ENCODE data around the gene TMEM236. TPM values are rescaled to one million over a fixed set of nuclear protein-coding genes. Genes with fewer than 3 reads are reported as not detected.

TMEM236 gene
- total and polyA plus RNA-seq, 9 of the 15 experiments (the other 6 are each of a cell fraction or from before 2014, with no cell fraction given) = 0.04 to 0.13 (median 0.04) TPM; not detected in 4

GRCh38 chr10:17708821-17709220, 43.2 kb upstream of the TMEM236 start:
- Histone ChIP-seq H3K9me3 (replicated peaks; ENCODE audit: control insufficient read depth, insufficient read depth, low read depth, low read length) (no peaks in the 10 kb centered on the region), H4K20me1 (replicated peaks; ENCODE audit: control insufficient read depth, insufficient read depth, low read length) (no peaks in the 10 kb centered on the region), H3K4me1 (replicated peaks in 1 of 2; ENCODE audit: control insufficient read depth in 2 of 2, insufficient read depth in 2 of 2, low read length in 2 of 2) (no peaks in the 10 kb centered on the region), H2AFZ (ENCODE audit: low read depth, low read length) (no peak overlapping the region), H3K27ac (ENCODE audit: extremely low read depth, low read depth, low read length) (no peak overlapping the region), H3K4me3 (no peak overlapping the region), H3K9ac (ENCODE audit: insufficient read depth in 1 of 2, low read depth in 2 of 2, low read length in 2 of 2) (no peak overlapping the region), H3K79me2 (ENCODE audit: control insufficient read depth, insufficient read depth, low read length) (no peaks in the 10 kb centered on the region), H3K27me3 (ENCODE audit: control insufficient read depth in 2 of 2, insufficient read depth in 2 of 2, low read length in 2 of 2) (no peaks in the 10 kb centered on the region), H3K4me2 (ENCODE audit: insufficient read depth, low read length) (no peak overlapping the region), H3K36me3 (ENCODE audit: control insufficient read depth, insufficient read depth, low read length) (peaks cover 68% of the 10 kb centered on the region), H3K9me1 (ENCODE audit: control insufficient read depth, insufficient read depth, low read length) (no peaks in the 10 kb centered on the region)
- CTCF ChIA-PET (ENCODE audit: low intra/inter-chr PET ratio) = no interaction called here
- FAIRE-seq (no peak), ATAC-seq (no peak), DNase-seq (ENCODE audit: extremely low read depth in 1 of 4, low spot score in 3 of 4) (no peak)
- 98% methylated on average over 10 of the region's 10 CpGs for WGBS (ENCODE audit: insufficient coverage, low coverage, missing lambda C conversion rate)
- no TSS peak for BruUV-seq (replicated peaks)
- intact Hi-C loops (cut with micrococcal nuclease) (no loop called here), in situ Hi-C loops (cut with MboI) (no loop called here)
- POLR2A ChIA-PET = interaction anchor here (0.6 to 1.5 kb wide), 4 partner anchors 10 to 64 kb away, joined by 3 to 6 read pairs (median 4); no protein-coding TSS in a partner anchor
- no peak for TF ChIP-seq GABPB1 (CRISPR knock-in tag; IDR thresholded peaks at IDR 0.05)
- TF ChIP-seq NUFIP1 (IDR thresholded peaks at IDR 0.05; ENCODE audit: partially characterized antibody) = no peak
- no peak for TF ChIP-seq PRDM10 (IDR thresholded peaks at IDR 0.05; ENCODE audit: partially characterized antibody)
- TF ChIP-seq ZNF318 (IDR thresholded peaks at IDR 0.05; ENCODE audit: borderline replicate concordance in 1 of 2, low read depth in 1 of 2) = no peak
- no peak for TF ChIP-seq PHB (CRISPR knock-in tag; IDR thresholded peaks at IDR 0.05)
- no peak for TF ChIP-seq TCF3 (CRISPR knock-in tag; IDR thresholded peaks at IDR 0.05)
- no peak for TF ChIP-seq HIVEP1 (CRISPR knock-in tag; IDR thresholded peaks at IDR 0.05)
- no peak for TF ChIP-seq FOXK2 (conservative IDR thresholded peaks at IDR 0.05 in 1 of 2, IDR thresholded peaks at IDR 0.05 in 1 of 2; ENCODE audit: low read depth in 2 of 2)
- TF ChIP-seq MBD1 (CRISPR knock-in tag; IDR thresholded peaks at IDR 0.05) = no peak
